Fibroblast of pulmonary artery (primary cell): ENCODE data around the gene C12orf75.

Experiments
- DNase-seq: peaks from one replicate; pipeline ENCODE4 v3.0.0-alpha.2; 2010; ENCODE audit warnings: low read depth
- H3K4me3 ChIP-seq: replicated peaks from 2 replicates; pipeline ENCODE4 v1.5.1; 2011; ENCODE audit warnings: low read depth, mild to moderate bottlenecking, control low read depth, low read length, moderate library complexity
- CTCF ChIP-seq: IDR thresholded peaks from 2 replicates; pipeline ENCODE4 v1.5.1; 2011; ENCODE audit warnings: mild to moderate bottlenecking, control low read depth, low read length, inconsistent platforms; ENCODE audit errors: missing control alignments

C12orf75 gene

GRCh38 chr12:105396024-105396423, 65.5 kb downstream of the C12orf75 start:
- no peak for TF ChIP-seq CTCF
- no peak for DNase-seq
- no peak overlapping the region for H3K4me3 ChIP-seq

GRCh38 chr12:105396983-105397382, 66.5 kb downstream of the C12orf75 start:
- DNase-seq: no peak
- TF ChIP-seq CTCF: no peak
- no peak overlapping the region for H3K4me3 ChIP-seq

GRCh38 chr12:105398930-105399329, 68.4 kb downstream of the C12orf75 start:
- H3K4me3 ChIP-seq: no peak overlapping the region
- TF ChIP-seq CTCF: no peak
- no peak for DNase-seq

- DNase-seq: no peak
- H3K4me3 ChIP-seq: no peak overlapping the region
- TF ChIP-seq CTCF: no peak
Observed at GRCh38 chr12:105399428-105400081, 69.1 kb downstream of the C12orf75 start.

GRCh38 chr12:105400227-105400626, 69.7 kb downstream of the C12orf75 start:
- no peak for TF ChIP-seq CTCF
- H3K4me3 ChIP-seq: no peak overlapping the region
- no peak for DNase-seq

GRCh38 chr12:105401198-105401597, 70.7 kb downstream of the C12orf75 start:
- TF ChIP-seq CTCF: no peak
- no peak for DNase-seq
- H3K4me3 ChIP-seq: no peak overlapping the region

- DNase-seq: no peak
- H3K4me3 ChIP-seq: no peak overlapping the region
- TF ChIP-seq CTCF: no peak
Observed at GRCh38 chr12:105402366-105402765, 71.9 kb downstream of the C12orf75 start.
